Right lobe of liver (tissue), 6 donors: Measurements from ENCODE around the gene SLC6A3. TPM values are rescaled to one million over a fixed set of nuclear protein-coding genes. Genes with fewer than 3 reads are reported as not detected.

Experiments
- ATAC-seq, 4 donors: fragments of 200-7000 bp; cut with Tn5 transposase; one replicate each; pipeline ENCODE4 v1.9.1; 2020; ENCODE audit warnings: mild to moderate bottlenecking in 4 of 4, moderate library complexity in 4 of 4
- DNase-seq, 3 donors: peaks; one replicate each; pipeline ENCODE4 v3.0.0-alpha.2; 2020
- H3K27ac ChIP-seq, 3 donors: fragments of 200-600 bp; one replicate each; pipeline ENCODE4 v1.8.0; 2022
- H3K27me3 ChIP-seq, 2 donors: fragments of 200-600 bp; one replicate each; pipeline ENCODE4 v1.8.0; 2022
- H3K36me3 ChIP-seq, 4 donors: fragments of 200-600 bp; sonication (generic) in 1 of 4; one replicate each; pipeline versions ENCODE4 v1.5.1 to v1.8.0; 2017 to 2022; ENCODE audit warnings: control low read depth in 1 of 4
- H3K4me1 ChIP-seq, 4 donors: fragments of 200-600 bp; sonication (generic) in 1 of 4; one replicate each; pipeline versions ENCODE4 v1.5.1 to v1.8.0; 2017 to 2022; ENCODE audit warnings: control low read depth in 1 of 4
- H3K4me3 ChIP-seq, 3 donors: fragments of 200-600 bp; one replicate each; pipeline ENCODE4 v1.8.0; 2022
- H3K9me3 ChIP-seq, 4 donors: fragments of 200-600 bp; sonication (generic) in 1 of 4; one replicate each; pipeline versions ENCODE4 v1.5.1 to v1.8.0; 2017 to 2022; ENCODE audit warnings: control low read depth in 1 of 4
- CTCF ChIP-seq, 4 donors: fragments of 200-600 bp in 3 of 4; fragments of 450-650 bp in 1 of 4; IDR thresholded peaks; one replicate each; pipeline versions ENCODE4 v1.5.1 to v1.8.0; 2016 to 2022; ENCODE audit warnings: antibody characterized with exemption in 4 of 4, mild to moderate bottlenecking in 2 of 4
- POLR2A ChIP-seq: fragments of 450-650 bp; IDR thresholded peaks from one replicate; pipeline ENCODE4 v1.6.1; 2017; ENCODE audit warnings: antibody characterized with exemption, mild to moderate bottlenecking
- WGBS: methylation state at CpG from one replicate; pipeline ENCODE4 v1.1.6; 2018; ENCODE audit warnings: low coverage, low lambda C conversion rate; ENCODE audit not compliant: insufficient coverage; ENCODE audit errors: missing lambda C conversion rate; 5-methylcytosine and 5-hydroxymethylcytosine counted together
- intact Hi-C, 2 donors: fragments of 100-400 bp; cut with DNase I; formaldehyde crosslinking; loops; one replicate each; pipeline versions ENCODE4 v1.11.2 to v1.14.1; 2022
- total RNA-seq, 6 experiments: library from RNA; depleted of rRNA in 2 of 6; stranded (reverse); fragments of >200 nt in 2 of 6; fragmentation: NEBNext Ultra II Directional in 3 of 6; extraction: Animal tissue kit (Norgen Biotek cat#: 25700) in 3 of 6; gene quantifications; one replicate each; pipeline versions ENCODE4 v1.1.0 to v1.2.4, GENCODE V29; 2016 to 2023
- donor health status: DM: no; HTN: yes; CAD: no.
- donor health status: DM: no; HTN: no; CAD: no.
- donor health status: DM: no; HTN: no; CAD: no.
- donor health status: DM: no; HTN: yes; CAD: no.
- donor health status: DM: no; HTN: yes; CAD: no.

Gene SLC6A3
- total RNA-seq, 6 experiments from 2014 or later = not detected

- 90% methylated on average over 13 of the region's 18 CpGs for WGBS
- H3K27me3 ChIP-seq = no peaks in the 10 kb centered on the region
- H3K4me1 ChIP-seq = no peaks in the 10 kb centered on the region
- intact Hi-C loops = no loop called here
- no peak for ATAC-seq
- H3K36me3 ChIP-seq = peaks cover 0 to 5% (median 0%) of the 10 kb centered on the region in 4 donors
- H3K27ac ChIP-seq = peak overlapping the region in 1 of 3 donors; percentile 8
- TF ChIP-seq CTCF (IDR thresholded peaks at IDR 0.05) (no peak), POLR2A (no peak)
- H3K9me3 ChIP-seq = no peaks in the 10 kb centered on the region
- DNase-seq = no peak
- no peak overlapping the region for H3K4me3 ChIP-seq
Measured at GRCh38 chr5:1489754-1490153, 44.5 kb upstream of the SLC6A3 start.

GRCh38 chr5:1488882-1489680 lies 43.8 kb upstream of the SLC6A3 start:
- no peaks in the 10 kb centered on the region for H3K27me3 ChIP-seq
- peak overlapping the region in 2 of 3 donors; percentile 19 to 33 for H3K27ac ChIP-seq
- WGBS = 81% methylated on average over 6 of the region's 14 CpGs
- no peaks in the 10 kb centered on the region for H3K4me1 ChIP-seq
- peaks cover 0 to 5% (median 0%) of the 10 kb centered on the region in 4 donors for H3K36me3 ChIP-seq
- H3K4me3 ChIP-seq = no peak overlapping the region
- no peaks in the 10 kb centered on the region for H3K9me3 ChIP-seq
- peak; percentile 31 to 74 (median 50) for ATAC-seq
- no peak for DNase-seq
- TF ChIP-seq POLR2A (no peak), CTCF (IDR thresholded peaks at IDR 0.05) (no peak)
- intact Hi-C loops = no loop called here

GRCh38 chr5:1487079-1487764 lies 42.0 kb upstream of the SLC6A3 start:
- DNase-seq = no peak
- intact Hi-C loops = no loop called here
- Histone ChIP-seq H3K4me1 (no peaks in the 10 kb centered on the region), H3K27ac (no peak overlapping the region), H3K9me3 (no peaks in the 10 kb centered on the region), H3K27me3 (no peaks in the 10 kb centered on the region), H3K36me3 (peaks cover 0 to 5% (median 0%) of the 10 kb centered on the region in 4 donors), H3K4me3 (no peak overlapping the region)
- ATAC-seq = no peak
- TF ChIP-seq POLR2A (no peak), CTCF (IDR thresholded peaks at IDR 0.05) (no peak)
- WGBS = 97% methylated on average over 5 of the region's 27 CpGs

- WGBS = no CpG with 5 or more reads among the region's 13 CpGs
- no peak for ATAC-seq
- H3K9me3 ChIP-seq = no peaks in the 10 kb centered on the region
- no peaks in the 10 kb centered on the region for H3K27me3 ChIP-seq
- intact Hi-C loops = no loop called here
- no peaks in the 10 kb centered on the region for H3K4me1 ChIP-seq
- DNase-seq = no peak
- TF ChIP-seq POLR2A (no peak), CTCF (IDR thresholded peaks at IDR 0.05) (no peak)
- no peak overlapping the region for H3K27ac ChIP-seq
- no peak overlapping the region for H3K4me3 ChIP-seq
- peaks cover 0 to 5% (median 0%) of the 10 kb centered on the region in 4 donors for H3K36me3 ChIP-seq
Measured at GRCh38 chr5:1486271-1486670, 41.0 kb upstream of the SLC6A3 start.
